Pancreas (tissue), 10 donors: ENCODE results near the gene CTAG1B. TPM values are rescaled to one million over a fixed set of nuclear protein-coding genes. Genes with fewer than 3 reads are reported as not detected.
"Not testable (repeated sequence)": the region's sequence is repeated elsewhere in the genome, so short reads cannot be mapped to it uniquely, and the experiment has no call there.

Source experiments
- ATAC-seq, 4 donors: fragments of 200-7000 bp; cut with Tn5 transposase; one replicate each; pipeline versions ENCODE4 v1.8.0 to v1.9.1; 2020; ENCODE audit warnings: mild to moderate bottlenecking in 4 of 4, moderate library complexity in 4 of 4
- DNase-seq, 6 donors: peaks; one replicate each; pipeline ENCODE4 v3.0.0-alpha.2; 2020
- FAIRE-seq: peaks from 2 replicates; lab custom pipeline; 2012; peaks lifted over from hg19 to GRCh38; lab: Jason Lieb, UNC
- H3K27ac ChIP-seq, 4 donors: fragments of 200-600 bp; sonication (generic); 1 replicate in 3 of 4; 2 replicates in 1 of 4; pipeline versions ENCODE4 v1.5.0 to v1.8.0; 2020
- H3K27me3 ChIP-seq, 4 donors: fragments of 200-600 bp; one replicate each; pipeline ENCODE4 v1.8.0; 2021
- H3K36me3 ChIP-seq, 3 donors: fragments of 200-600 bp; sonication (generic) in 1 of 3; one replicate each; pipeline versions ENCODE4 v1.5.0 to v1.8.0; 2020 to 2021
- H3K4me1 ChIP-seq, 3 donors: fragments of 200-600 bp; one replicate each; pipeline ENCODE4 v1.8.0; 2021
- H3K4me3 ChIP-seq, 4 donors: fragments of 200-600 bp; sonication (generic) in 2 of 4; one replicate each; pipeline versions ENCODE4 v1.5.0 to v1.8.0; 2020 to 2021
- H3K9me3 ChIP-seq, 4 donors: fragments of 200-600 bp; one replicate each; pipeline ENCODE4 v1.8.0; 2021
- CTCF ChIP-seq, 4 donors: fragments of 200-600 bp; sonication (generic) in 3 of 4; IDR thresholded peaks; one replicate each; pipeline versions ENCODE4 v1.5.0 to v1.8.0; 2021; ENCODE audit warnings: antibody characterized with exemption in 4 of 4
- WGBS, 2 donors: extraction: QIAGEN DNeasy Blood & Tissue Kit; methylation state at CpG; one replicate each; pipeline ENCODE4 v1.1.7; 2013; 5-methylcytosine and 5-hydroxymethylcytosine counted together
- intact Hi-C, 3 donors: fragments of 100-400 bp; cut with DNase I; formaldehyde crosslinking; loops; one replicate each; pipeline versions ENCODE4 v1.11.1 to v1.14.2; 2022
- polyA plus RNA-seq, 2 donors: library from polyadenylated mRNA; stranded (reverse); fragments of 200-250 nt; gene quantifications; one replicate each; pipeline ENCODE4 v1.2.3, GENCODE V29; 2013
- total RNA-seq, 6 donors: library from RNA; stranded (reverse); fragmentation: NEBNext Ultra II Directional in 4 of 6; extraction: Animal tissue kit (Norgen Biotek cat#: 25700) in 4 of 6; gene quantifications; one replicate each; pipeline versions ENCODE4 v1.2.1 to v1.2.4, GENCODE V29; 2021 to 2023
- donor health status: healthy with polysubstance abuse.
- donor health status: DM: no; HTN: no; CAD: no; lungs with moderate emphysema.
- donor health status: DM: no; HTN: no; CAD: no.
- donor health status: control.
- donor health status: control.
- donor health status: Bipolar disorder and iron deficiency.
- donor health status: DM: yes; HTN: yes; CAD: no.
- donor health status: DM: no; HTN: no; CAD: no.
- donor health status: DM: no; HTN: no; CAD: no.
- donor health status: DM: yes; HTN: yes; CAD: no.

Gene CTAG1B
- total and polyA plus RNA-seq, 8 donors: not detected

GRCh38 chrX:154654925-154655324 lies 35.8 kb upstream of the CTAG1B start:
- 74 to 83% methylated on average over 15 of the region's 15 CpGs for WGBS, 2 donors

GRCh38 chrX:154654372-154654771 lies 35.3 kb upstream of the CTAG1B start:
- WGBS, 2 donors: 78 to 86% methylated on average over 9 to 10 of the region's 10 CpGs
- intact Hi-C loops: no loop called here
- Histone ChIP-seq H3K36me3 (no peaks in the 10 kb centered on the region), H3K4me1 (no peaks in the 10 kb centered on the region), H3K27me3 (no peaks in the 10 kb centered on the region), H3K27ac (no peak overlapping the region), H3K4me3 (no peak overlapping the region), H3K9me3 (no peaks in the 10 kb centered on the region)
- ATAC-seq: no peak
- peak in 1 of 6 donors; percentile 32 for DNase-seq
- no peak for TF ChIP-seq CTCF (IDR thresholded peaks at IDR 0.05)
- no peak for FAIRE-seq

More at GRCh38 chrX:154654925-154655324, 35.8 kb upstream of the CTAG1B start:
- intact Hi-C loops: no loop called here
- FAIRE-seq (no peak), ATAC-seq (no peak), DNase-seq (no peak)
- Histone ChIP-seq H3K4me1 (no peaks in the 10 kb centered on the region), H3K27me3 (no peaks in the 10 kb centered on the region), H3K9me3 (no peaks in the 10 kb centered on the region), H3K4me3 (no peak overlapping the region), H3K27ac (no peak overlapping the region), H3K36me3 (no peaks in the 10 kb centered on the region)
- no peak for TF ChIP-seq CTCF (IDR thresholded peaks at IDR 0.05)

GRCh38 chrX:154653413-154653812 lies 34.3 kb upstream of the CTAG1B start, which contains the start of gene CTAG2:
Gene CTAG2, minus strand, starts transcription at chrX:154653579. Its CDS starts 64 bp downstream, at chrX:154653515.
- ATAC-seq, FAIRE-seq, H3K4me1 ChIP-seq, H3K4me3 ChIP-seq, H3K9me3 ChIP-seq, H3K27me3 ChIP-seq, H3K36me3 ChIP-seq, DNase-seq, H3K27ac ChIP-seq, intact Hi-C loops: not testable (repeated sequence)
- WGBS, 2 donors: no CpG with 5 or more reads among the region's 27 CpGs

GRCh38 chrX:154653048-154653401 lies 33.9 kb upstream of the CTAG1B start:
- peak in 1 of 6 donors; percentile 35 for DNase-seq

GRCh38 chrX:154652311-154653047 lies 33.4 kb upstream of the CTAG1B start:
- H3K27ac ChIP-seq: no peak overlapping the region
- ATAC-seq (no peak), DNase-seq (peak in 1 of 6 donors; percentile 56), FAIRE-seq (no peak)
- H3K4me1 ChIP-seq: no peaks in the 10 kb centered on the region
- 78 to 92% methylated on average over 30 of the region's 30 CpGs for WGBS, 2 donors
- H3K36me3 ChIP-seq: no peaks in the 10 kb centered on the region
- no peak for TF ChIP-seq CTCF (IDR thresholded peaks at IDR 0.05)
- H3K27me3 ChIP-seq: no peaks in the 10 kb centered on the region
- no peaks in the 10 kb centered on the region for H3K9me3 ChIP-seq
- intact Hi-C loops: no loop called here
- H3K4me3 ChIP-seq: no peak overlapping the region

More at GRCh38 chrX:154653048-154653401, 33.9 kb upstream of the CTAG1B start:
- Histone ChIP-seq H3K27ac (no peak overlapping the region), H3K36me3 (no peaks in the 10 kb centered on the region), H3K27me3 (no peaks in the 10 kb centered on the region), H3K4me1 (no peaks in the 10 kb centered on the region), H3K9me3 (no peaks in the 10 kb centered on the region), H3K4me3 (no peak overlapping the region)
- ATAC-seq (no peak), FAIRE-seq (no peak)
- intact Hi-C loops: no loop called here
- 80 to 90% methylated on average over 22 of the region's 23 CpGs for WGBS, 2 donors
- TF ChIP-seq CTCF (IDR thresholded peaks at IDR 0.05): no peak
